Sigmoid colon (tissue), 3 donors: Measurements from ENCODE around the gene FOXS1.

ENCODE experiments used
- POLR2A ChIP-seq, 2 donors: fragments of 450-650 bp; IDR thresholded peaks; one replicate each; pipeline ENCODE4 v1.6.1; 2016; ENCODE audit warnings: antibody characterized with exemption in 2 of 2, mild to moderate bottlenecking in 2 of 2, moderate library complexity in 2 of 2
- TF ChIP-seq, protein P1 (sequence below), 4 experiments: fragments of 450-650 bp in 3 of 4; fragments of 200-600 bp in 1 of 4; IDR thresholded peaks; one replicate each; pipeline ENCODE4 v1.5.1; 2016 to 2019; ENCODE audit warnings: antibody characterized with exemption in 4 of 4, mild to moderate bottlenecking in 3 of 4, moderate library complexity in 2 of 4

DNA sequence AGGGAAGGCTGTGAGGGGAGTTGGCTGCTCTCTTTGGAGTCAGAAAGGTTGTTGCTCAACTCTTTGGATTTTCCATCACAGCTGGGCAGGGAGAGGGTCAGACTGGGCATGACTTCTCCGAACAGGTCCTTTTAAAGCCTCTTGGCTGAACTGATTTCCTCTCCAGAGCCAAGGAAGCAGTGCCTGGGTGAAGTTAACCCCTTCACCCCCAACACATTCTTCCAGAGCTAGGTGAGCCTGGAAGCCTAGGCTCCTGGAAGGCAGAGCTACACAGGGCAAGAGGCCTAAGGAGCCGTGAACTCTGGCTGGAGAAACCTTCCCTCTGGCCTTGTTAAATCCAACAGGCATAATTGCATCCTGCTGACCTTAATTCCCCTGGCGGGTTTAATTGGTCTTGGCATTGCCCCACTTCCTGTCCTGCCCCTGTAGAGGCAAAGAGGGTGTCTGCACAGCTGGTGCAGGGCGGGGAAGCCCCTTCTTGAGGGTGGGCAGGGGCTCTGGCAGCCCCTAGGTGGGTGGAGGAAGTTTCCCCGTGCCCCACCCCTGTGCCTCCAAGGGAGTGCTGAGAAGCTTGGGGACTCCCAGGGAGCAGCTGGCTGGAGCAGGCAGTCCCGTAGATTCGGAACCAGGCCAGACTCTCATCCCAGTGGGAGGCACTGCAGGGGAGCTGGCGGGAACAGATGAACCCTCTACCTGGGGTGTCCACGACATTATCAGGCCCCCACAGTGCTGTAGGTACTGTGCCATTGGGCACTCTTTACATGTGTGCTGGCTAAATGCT lies 29.8 kb downstream of the FOXS1 start:
- no peak for TF ChIP-seq POLR2A (IDR thresholded peaks at IDR 0.05)
- TF ChIP-seq, protein P1, sequence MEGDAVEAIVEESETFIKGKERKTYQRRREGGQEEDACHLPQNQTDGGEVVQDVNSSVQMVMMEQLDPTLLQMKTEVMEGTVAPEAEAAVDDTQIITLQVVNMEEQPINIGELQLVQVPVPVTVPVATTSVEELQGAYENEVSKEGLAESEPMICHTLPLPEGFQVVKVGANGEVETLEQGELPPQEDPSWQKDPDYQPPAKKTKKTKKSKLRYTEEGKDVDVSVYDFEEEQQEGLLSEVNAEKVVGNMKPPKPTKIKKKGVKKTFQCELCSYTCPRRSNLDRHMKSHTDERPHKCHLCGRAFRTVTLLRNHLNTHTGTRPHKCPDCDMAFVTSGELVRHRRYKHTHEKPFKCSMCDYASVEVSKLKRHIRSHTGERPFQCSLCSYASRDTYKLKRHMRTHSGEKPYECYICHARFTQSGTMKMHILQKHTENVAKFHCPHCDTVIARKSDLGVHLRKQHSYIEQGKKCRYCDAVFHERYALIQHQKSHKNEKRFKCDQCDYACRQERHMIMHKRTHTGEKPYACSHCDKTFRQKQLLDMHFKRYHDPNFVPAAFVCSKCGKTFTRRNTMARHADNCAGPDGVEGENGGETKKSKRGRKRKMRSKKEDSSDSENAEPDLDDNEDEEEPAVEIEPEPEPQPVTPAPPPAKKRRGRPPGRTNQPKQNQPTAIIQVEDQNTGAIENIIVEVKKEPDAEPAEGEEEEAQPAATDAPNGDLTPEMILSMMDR (IDR thresholded peaks at IDR 0.05): no peak
